Naive thymus-derived CD8-positive, alpha-beta T cell (primary cell): Measurements from ENCODE around the gene MFSD1. TPM values are rescaled to one million over a fixed set of nuclear protein-coding genes. Genes with fewer than 3 reads are reported as not detected.

Experiments used
- ATAC-seq, 2 donors: fragments of 150-1000 bp; cut with Tn5 transposase in 1 of 2; sonication (Bioruptor Pico), chemical (Tn5 transposase) in 1 of 2; 1 replicate in 1 of 2; 2 replicates in 1 of 2; pipeline ENCODE4 v1.10.0; 2021; ENCODE audit warnings: mild to moderate bottlenecking in 2 of 2, moderate library complexity in 2 of 2
- POLR2A ChIA-PET: fragments of 350-600 bp; sonication (Branson Sonifier 250); formaldehyde crosslinking; loops from one replicate; lab custom pipeline; 2021; ENCODE audit warnings: antibody characterized with exemption; lab: Charles Lee
- DNase-seq, 10 donors: peaks; one replicate each; pipeline versions ENCODE4 v3.0.0 to v3.0.0-alpha.2; 2020 to 2022
- H3K27ac Mint-ChIP-seq, 10 donors: one replicate each; pipeline ENCODE4 v1.8.0; 2020 to 2022; ENCODE audit warnings: mild to moderate bottlenecking in 10 of 10, mixed read lengths in 10 of 10, moderate library complexity in 4 of 10, inconsistent platforms in 1 of 10
- H3K27me3 Mint-ChIP-seq, 5 donors: one replicate each; pipeline ENCODE4 v1.8.0; 2021 to 2022; ENCODE audit warnings: mixed read lengths in 5 of 5
- H3K36me3 Mint-ChIP-seq, 3 donors: one replicate each; pipeline ENCODE4 v1.8.0; 2020 to 2022; ENCODE audit warnings: mixed read lengths in 3 of 3, mild to moderate bottlenecking in 2 of 3, inconsistent platforms in 1 of 3
- H3K4me1 Mint-ChIP-seq, 4 donors: one replicate each; pipeline ENCODE4 v1.8.0; 2021 to 2022; ENCODE audit warnings: mixed read lengths in 4 of 4
- H3K4me3 Mint-ChIP-seq, 10 donors: one replicate each; pipeline ENCODE4 v1.8.0; 2020 to 2022; ENCODE audit warnings: mild to moderate bottlenecking in 10 of 10, mixed read lengths in 10 of 10, moderate library complexity in 6 of 10, inconsistent platforms in 1 of 10
- H3K9me3 Mint-ChIP-seq, 9 donors: one replicate each; pipeline ENCODE4 v1.8.0; 2020 to 2022; ENCODE audit warnings: mixed read lengths in 9 of 9, mild to moderate bottlenecking in 3 of 9, inconsistent platforms in 1 of 9, moderate library complexity in 1 of 9
- polyA plus RNA-seq, 3 donors: library from polyadenylated mRNA; unstranded; fragments of 300-500 nt; fragmentation: Illumina TruSeq; gene quantifications; one replicate each; pipeline ENCODE4 v1.2.3, GENCODE V29; 2021
- total RNA-seq, 8 experiments: library from RNA in 2 of 8; stranded (reverse) in 2 of 8; gene quantifications; one replicate each; pipeline ENCODE4 v1.2.3 and lab custom pipeline; 2021 to 2026

Gene MFSD1
- total and polyA plus RNA-seq, 5 experiments from 2014 or later = 28.8 to 56.0 (median 41.0) TPM

DNA sequence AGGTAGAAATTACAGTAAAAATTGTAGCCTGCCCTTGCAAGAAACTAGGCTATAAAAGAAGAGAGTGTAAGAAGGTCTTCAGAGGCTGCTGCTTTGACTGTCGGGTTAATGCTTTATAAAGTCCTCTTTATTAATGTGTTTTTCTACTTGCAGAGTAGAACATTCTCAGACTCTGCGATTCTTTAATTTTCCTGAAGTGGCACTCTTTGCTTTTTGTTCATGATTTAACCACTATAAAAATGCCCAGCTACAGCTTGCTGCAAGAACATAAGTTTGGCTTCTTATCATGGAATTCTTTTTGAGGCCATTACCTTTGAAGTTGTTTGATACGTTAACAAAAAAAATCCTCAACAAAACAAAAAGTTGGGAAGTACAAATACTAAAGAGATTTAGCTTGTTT is 33.8 kb downstream of the MFSD1 start:
- ATAC-seq (no peak), DNase-seq (no peak)
- Mint-ChIP-seq H3K36me3 (peaks cover 7 to 12% (median 10%) of the 10 kb centered on the region in 3 donors), H3K9me3 (no peaks in the 10 kb centered on the region), H3K27ac (peak overlapping the region in 1 of 10 donors; percentile 35), H3K27me3 (no peaks in the 10 kb centered on the region), H3K4me3 (no peak overlapping the region), H3K4me1 (peaks cover 0 to 4% (median 1%) of the 10 kb centered on the region in 4 donors)
- POLR2A ChIA-PET = no interaction called here

DNA sequence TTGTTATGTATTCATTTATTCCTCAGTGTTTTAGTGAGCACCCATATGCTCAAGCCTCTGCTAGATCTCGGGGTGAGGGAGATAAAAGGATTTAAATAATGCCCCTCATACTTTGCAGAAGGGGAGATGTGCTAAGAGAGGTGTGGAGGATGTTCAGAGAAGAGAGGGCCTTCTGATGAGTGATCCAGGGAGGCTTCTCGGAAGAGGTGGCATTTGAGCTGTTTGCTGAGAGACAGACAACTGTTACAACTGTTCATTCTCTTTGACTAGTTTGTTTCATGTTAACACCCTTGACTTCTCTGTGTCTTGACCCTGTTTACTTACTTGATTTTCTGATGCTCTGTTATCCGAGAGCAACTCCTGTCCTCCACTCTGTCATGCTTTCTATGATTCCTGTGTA is 34.5 kb downstream of the MFSD1 start:
- ATAC-seq (no peak), DNase-seq (no peak)
- POLR2A ChIA-PET = no interaction called here
- peaks cover 0 to 4% (median 1%) of the 10 kb centered on the region in 4 donors for H3K4me1 Mint-ChIP-seq
- H3K27ac Mint-ChIP-seq = peak overlapping the region in 2 of 10 donors; percentile 4 to 69
- peaks cover 4 to 8% (median 6%) of the 10 kb centered on the region in 3 donors for H3K36me3 Mint-ChIP-seq
- no peaks in the 10 kb centered on the region for H3K27me3 Mint-ChIP-seq
- H3K4me3 Mint-ChIP-seq = no peak overlapping the region
- no peaks in the 10 kb centered on the region for H3K9me3 Mint-ChIP-seq

DNA sequence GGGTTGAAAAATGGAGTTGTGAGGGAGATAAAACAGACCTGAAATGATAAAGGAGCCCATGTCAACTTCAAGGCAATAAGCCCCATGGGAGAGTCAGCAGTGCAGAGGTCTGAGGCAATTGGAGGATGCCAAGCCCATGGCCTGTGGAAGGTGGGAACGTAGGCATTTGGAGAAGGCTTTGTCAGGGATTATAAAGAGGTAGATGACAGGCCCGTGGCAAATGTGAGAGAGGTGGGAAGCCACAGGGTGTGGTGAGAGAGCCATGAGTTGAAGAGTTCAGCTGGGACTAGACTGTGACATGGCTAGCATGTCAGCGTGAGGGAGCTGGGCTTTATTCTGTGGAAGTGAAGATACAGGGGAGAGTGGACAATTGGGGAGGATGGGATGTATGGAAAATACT is 35.4 kb downstream of the MFSD1 start:
- DNase-seq (no peak), ATAC-seq (no peak)
- peaks cover 0 to 4% (median 1%) of the 10 kb centered on the region in 4 donors for H3K4me1 Mint-ChIP-seq
- H3K4me3 Mint-ChIP-seq = no peak overlapping the region
- peak overlapping the region in 1 of 10 donors; percentile 36 for H3K27ac Mint-ChIP-seq
- POLR2A ChIA-PET = no interaction called here
- H3K27me3 Mint-ChIP-seq = no peaks in the 10 kb centered on the region
- H3K36me3 Mint-ChIP-seq = peaks cover 0 to 2% (median under 1%) of the 10 kb centered on the region in 3 donors
- no peaks in the 10 kb centered on the region for H3K9me3 Mint-ChIP-seq

DNA sequence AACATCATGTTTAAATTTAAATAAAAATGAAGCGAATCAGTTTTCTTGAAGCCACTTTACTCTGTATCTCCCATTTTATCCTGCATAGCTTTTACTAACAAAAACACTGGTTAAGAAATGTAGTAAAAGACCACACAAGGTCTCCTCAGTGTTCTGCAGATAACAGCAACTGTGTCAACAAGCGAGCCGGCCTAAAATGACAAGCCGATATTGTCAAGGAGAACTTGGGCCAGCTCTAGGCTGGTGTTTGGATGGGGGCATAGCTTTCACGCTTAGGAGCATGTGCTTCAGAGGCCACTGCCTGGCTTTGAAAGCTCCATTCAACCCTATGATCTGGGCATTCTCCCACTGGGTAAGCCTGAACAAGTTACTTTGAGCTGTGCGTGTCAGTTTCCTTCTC is 38.1 kb downstream of the MFSD1 start:
- POLR2A ChIA-PET = no interaction called here
- Mint-ChIP-seq H3K9me3 (no peaks in the 10 kb centered on the region), H3K27ac (no peak overlapping the region), H3K4me3 (no peak overlapping the region), H3K36me3 (no peaks in the 10 kb centered on the region), H3K27me3 (no peaks in the 10 kb centered on the region), H3K4me1 (peaks cover 0 to 4% (median 0%) of the 10 kb centered on the region in 4 donors)
- ATAC-seq (no peak), DNase-seq (no peak)

DNA sequence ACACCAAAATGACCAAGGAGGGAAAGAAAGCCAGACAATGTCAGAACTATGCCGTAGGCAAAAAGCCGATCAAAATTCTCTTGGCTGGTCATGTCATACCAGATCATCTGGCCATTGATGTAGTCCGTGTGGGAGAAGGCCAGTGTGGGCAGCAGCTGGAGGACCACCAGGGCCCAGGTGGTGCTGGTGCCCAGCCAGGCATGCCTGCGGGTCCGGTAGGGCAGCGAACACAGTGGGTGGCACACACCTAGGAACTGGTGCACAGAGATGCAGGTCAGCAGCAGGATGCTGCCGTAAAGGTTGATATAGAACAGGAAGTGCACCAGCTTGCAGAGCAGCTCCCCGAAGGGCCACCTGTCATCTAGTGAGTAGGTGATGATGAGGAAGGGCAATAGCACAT is 39.5 kb downstream of the MFSD1 start:
- ATAC-seq = no peak
- POLR2A ChIA-PET = no interaction called here
- Mint-ChIP-seq H3K4me1 (peaks cover 0 to 7% (median 3%) of the 10 kb centered on the region in 4 donors), H3K9me3 (no peaks in the 10 kb centered on the region), H3K27me3 (no peaks in the 10 kb centered on the region), H3K36me3 (no peaks in the 10 kb centered on the region), H3K4me3 (no peak overlapping the region), H3K27ac (peak overlapping the region in 1 of 10 donors; percentile 58)
- no peak for DNase-seq

DNA sequence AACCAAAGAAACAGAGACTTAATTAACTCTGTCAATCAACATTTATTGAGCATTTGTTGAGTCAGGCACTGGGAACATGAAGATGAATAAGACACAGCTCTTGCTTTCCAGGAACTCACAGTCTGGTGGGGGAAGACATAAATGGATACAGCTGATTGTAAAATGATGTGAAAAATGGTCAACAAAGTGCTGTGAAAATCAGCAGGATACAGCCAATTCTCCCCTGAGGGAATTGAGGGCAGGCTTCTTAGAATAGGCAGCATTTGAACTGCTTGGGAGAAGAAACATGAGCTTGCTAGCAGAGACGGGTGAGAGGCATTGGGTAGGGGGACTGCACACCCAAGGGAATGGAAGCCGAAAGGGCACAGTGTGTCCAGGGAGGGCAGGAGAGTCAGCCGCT is 41.1 kb downstream of the MFSD1 start:
- POLR2A ChIA-PET = no interaction called here
- H3K27ac Mint-ChIP-seq = peak overlapping the region in 1 of 10 donors; percentile 57

DNA sequence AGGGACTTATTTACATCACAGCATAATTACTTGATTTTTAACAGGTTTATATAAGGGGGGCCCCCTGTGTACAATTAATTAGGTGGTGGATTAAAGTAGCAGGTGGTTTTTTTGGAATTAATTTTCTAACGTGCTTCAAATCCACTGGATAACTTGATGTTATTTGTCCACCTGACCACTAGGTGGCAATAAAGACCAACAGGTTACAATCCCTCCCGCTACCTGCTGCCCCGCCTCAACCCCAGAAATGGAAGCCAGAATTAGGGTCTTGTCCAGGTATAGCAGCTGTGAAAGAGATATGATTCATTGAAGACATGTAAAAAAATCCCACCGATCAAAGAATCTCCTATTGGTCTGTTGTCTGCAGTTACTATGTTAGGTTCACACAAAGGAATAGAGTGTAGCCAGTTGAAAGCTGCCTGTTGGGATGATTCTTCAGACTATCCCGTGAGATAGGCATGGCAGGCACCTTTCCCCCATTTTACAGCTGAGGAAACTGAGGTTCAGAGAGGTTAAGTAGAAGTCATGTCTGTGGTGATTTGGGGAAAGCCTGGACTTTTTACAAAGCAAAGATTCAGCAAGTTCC is 44.0 kb downstream of the MFSD1 start:
- peak in 8 of 10 donors; percentile 3 to 72 (median 41) for DNase-seq
- peak; percentile 47 to 59 for ATAC-seq

More for the DNA sequence above, 41.1 kb downstream of the MFSD1 start:
- Mint-ChIP-seq H3K4me3 (no peak overlapping the region), H3K4me1 (peaks cover 0 to 15% (median 7%) of the 10 kb centered on the region in 4 donors), H3K9me3 (no peaks in the 10 kb centered on the region), H3K36me3 (no peaks in the 10 kb centered on the region), H3K27me3 (no peaks in the 10 kb centered on the region)
- ATAC-seq (no peak), DNase-seq (no peak)

DNA sequence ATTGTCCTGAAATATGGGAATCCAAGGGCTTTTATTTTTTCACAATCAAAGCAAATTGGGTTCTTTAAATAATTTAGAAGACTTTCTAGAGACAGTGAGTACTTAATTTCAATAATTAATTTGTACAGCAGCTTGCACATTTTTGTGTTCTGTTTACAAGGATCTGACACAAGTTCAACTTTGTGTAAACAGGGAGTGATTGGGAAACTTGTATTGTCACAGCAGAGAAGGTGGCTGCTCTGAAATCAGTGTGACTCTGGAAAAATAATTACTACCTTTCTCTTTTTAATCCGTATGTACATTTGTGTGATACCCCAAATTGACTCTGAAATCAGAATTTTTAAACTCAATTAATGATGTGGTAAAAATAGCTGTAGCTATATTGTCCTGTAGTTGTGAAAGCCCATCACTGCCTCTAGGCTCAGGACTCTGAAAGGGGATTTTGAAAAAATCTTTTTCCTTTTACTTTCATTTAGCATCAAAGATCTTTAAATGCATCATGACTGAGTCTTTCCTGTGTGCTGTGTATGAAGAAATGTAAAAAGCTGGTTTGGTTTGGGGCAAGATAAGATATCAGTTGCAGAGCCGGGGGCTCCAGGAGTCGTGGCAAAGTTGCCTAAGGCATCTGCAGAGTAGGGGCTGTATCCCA is 45.1 kb downstream of the MFSD1 start:
- H3K27me3 Mint-ChIP-seq = no peaks in the 10 kb centered on the region
- POLR2A ChIA-PET = no interaction called here
- no peak overlapping the region for H3K27ac Mint-ChIP-seq
- no peak for DNase-seq
- H3K4me3 Mint-ChIP-seq = no peak overlapping the region
- H3K4me1 Mint-ChIP-seq = peaks cover 0 to 16% (median 9%) of the 10 kb centered on the region in 4 donors
- no peaks in the 10 kb centered on the region for H3K9me3 Mint-ChIP-seq
- ATAC-seq = no peak
- H3K36me3 Mint-ChIP-seq = no peaks in the 10 kb centered on the region

More for the DNA sequence above, 44.0 kb downstream of the MFSD1 start:
- Mint-ChIP-seq H3K9me3 (no peaks in the 10 kb centered on the region), H3K4me1 (peaks cover 0 to 16% (median 9%) of the 10 kb centered on the region in 4 donors), H3K27ac (no peak overlapping the region), H3K36me3 (no peaks in the 10 kb centered on the region), H3K27me3 (no peaks in the 10 kb centered on the region), H3K4me3 (no peak overlapping the region)
- POLR2A ChIA-PET = no interaction called here

DNA sequence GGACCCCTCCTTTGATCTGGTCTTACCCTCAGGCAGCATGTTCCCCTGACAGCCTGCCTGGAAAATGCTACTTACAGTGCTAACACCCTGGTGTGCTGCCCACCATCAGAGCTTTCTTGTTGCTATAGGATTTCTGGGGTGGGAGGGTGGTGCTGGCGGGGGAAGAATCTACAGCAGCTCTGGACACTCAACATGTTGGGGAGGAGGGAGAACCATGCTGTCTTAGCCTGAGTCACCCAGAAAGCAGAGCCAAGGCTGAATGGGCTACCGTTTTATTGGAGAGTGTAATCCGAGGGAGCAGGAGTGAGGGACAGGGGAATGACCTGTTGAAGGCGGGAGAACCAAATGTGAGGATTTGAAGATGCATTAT is 45.6 kb downstream of the MFSD1 start:
- ATAC-seq (no peak), DNase-seq (no peak)
- Mint-ChIP-seq H3K4me3 (no peak overlapping the region), H3K36me3 (no peaks in the 10 kb centered on the region), H3K27me3 (no peaks in the 10 kb centered on the region), H3K4me1 (peaks cover 0 to 16% (median 9%) of the 10 kb centered on the region in 4 donors), H3K9me3 (no peaks in the 10 kb centered on the region), H3K27ac (peak overlapping the region in 1 of 10 donors; percentile 19)
- POLR2A ChIA-PET = no interaction called here

DNA sequence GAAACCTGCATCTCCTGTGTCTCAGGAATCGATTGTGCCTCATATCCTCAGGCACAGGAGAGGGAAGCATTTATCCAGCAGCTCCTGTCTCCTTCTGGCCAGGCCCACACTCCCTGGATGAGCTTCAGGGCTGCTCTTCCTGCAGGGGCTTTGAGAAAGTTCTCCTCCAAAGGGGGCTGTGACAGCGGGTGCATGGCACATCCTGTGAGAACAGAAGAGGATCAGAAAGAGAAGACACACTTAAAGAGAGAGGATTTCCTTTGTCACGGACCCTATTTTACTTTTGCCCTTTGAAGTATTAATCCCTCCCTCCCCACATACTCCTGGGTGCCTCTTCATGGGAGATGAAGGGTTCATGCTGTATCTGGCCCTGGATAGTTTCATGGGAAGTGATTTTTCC is 46.0 kb downstream of the MFSD1 start:
- DNase-seq (no peak), ATAC-seq (no peak)
- no peaks in the 10 kb centered on the region for H3K9me3 Mint-ChIP-seq
- H3K4me3 Mint-ChIP-seq = no peak overlapping the region
- H3K27me3 Mint-ChIP-seq = no peaks in the 10 kb centered on the region
- peaks cover 0 to 16% (median 9%) of the 10 kb centered on the region in 4 donors for H3K4me1 Mint-ChIP-seq
- no peaks in the 10 kb centered on the region for H3K36me3 Mint-ChIP-seq
- POLR2A ChIA-PET = no interaction called here
- H3K27ac Mint-ChIP-seq = peak overlapping the region in 1 of 10 donors; percentile 41

DNA sequence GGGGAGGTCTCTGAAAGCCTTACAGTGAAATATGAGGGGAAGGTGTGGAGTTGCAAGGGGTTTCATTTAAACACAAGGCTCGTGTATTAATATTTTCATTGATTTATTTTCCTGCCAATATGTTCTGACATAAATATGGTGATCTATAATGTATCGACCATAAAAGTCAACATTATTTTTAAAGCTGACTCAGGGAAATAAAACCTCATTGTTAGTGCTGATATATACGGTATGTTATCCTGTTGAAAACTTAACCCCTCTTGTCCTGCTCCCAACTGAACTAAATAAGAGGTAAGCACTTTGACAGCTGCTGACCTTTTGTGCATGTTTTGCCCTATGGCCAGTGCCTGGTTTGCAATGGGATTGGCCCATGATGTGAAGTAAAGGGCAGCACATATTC is 47.9 kb downstream of the MFSD1 start:
- DNase-seq (no peak), ATAC-seq (no peak)
- Mint-ChIP-seq H3K36me3 (no peaks in the 10 kb centered on the region), H3K4me1 (peaks cover 0 to 16% (median 9%) of the 10 kb centered on the region in 4 donors), H3K9me3 (peaks cover 0 to 3% (median 0%) of the 10 kb centered on the region in 9 donors), H3K27me3 (no peaks in the 10 kb centered on the region), H3K27ac (no peak overlapping the region), H3K4me3 (no peak overlapping the region)
- POLR2A ChIA-PET = no interaction called here

DNA sequence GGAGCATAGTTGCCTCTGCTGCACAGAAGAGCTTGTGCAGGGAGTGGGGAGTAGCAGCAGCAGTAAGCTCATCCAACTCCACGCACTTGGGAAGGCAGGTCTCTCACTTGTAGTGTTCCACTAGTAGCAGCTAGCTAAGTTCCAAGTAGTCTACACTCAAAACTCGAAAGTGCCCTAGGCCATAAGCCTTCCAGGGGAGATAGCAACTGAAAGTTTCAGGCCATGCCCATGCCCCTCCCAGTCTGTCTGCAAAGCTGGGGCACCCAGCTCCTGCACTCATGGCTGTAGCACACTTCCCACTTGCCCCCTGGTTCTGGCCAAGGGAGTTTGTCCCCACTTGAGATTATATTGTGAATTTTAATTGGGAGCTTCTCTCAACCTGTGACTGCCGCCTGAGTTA is 57.5 kb downstream of the MFSD1 start:
- Mint-ChIP-seq H3K27ac (no peak overlapping the region), H3K4me1 (peaks cover 0 to 2% (median 0%) of the 10 kb centered on the region in 4 donors), H3K4me3 (no peak overlapping the region), H3K9me3 (peaks cover 4 to 32% (median 18%) of the 10 kb centered on the region in 9 donors), H3K36me3 (peaks cover 18 to 37% (median 26%) of the 10 kb centered on the region in 3 donors), H3K27me3 (peaks cover 0 to 6% (median 1%) of the 10 kb centered on the region in 5 donors)
- ATAC-seq (no peak), DNase-seq (no peak)
- POLR2A ChIA-PET = no interaction called here

DNA sequence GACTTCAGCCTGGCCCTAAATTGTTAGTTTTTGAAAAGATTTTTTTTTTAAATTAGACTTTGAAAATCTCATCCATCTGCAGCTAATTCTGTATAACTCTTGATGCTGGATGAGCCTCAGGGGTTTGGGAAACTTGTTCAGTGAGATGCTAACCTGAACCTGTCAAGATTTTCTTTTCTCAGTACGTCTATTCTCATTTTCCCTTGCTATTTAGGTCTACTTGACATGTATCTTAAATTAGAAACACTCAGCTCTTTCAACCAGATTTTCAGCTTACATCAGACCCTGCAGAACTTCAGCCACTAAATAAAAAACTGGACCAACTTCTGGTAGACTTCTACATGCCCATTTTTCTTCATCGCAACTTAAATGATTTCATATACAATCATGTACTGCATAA is 61.4 kb downstream of the MFSD1 start:
- Mint-ChIP-seq H3K27me3 (peaks cover 0 to 3% (median 0%) of the 10 kb centered on the region in 5 donors), H3K4me3 (no peak overlapping the region), H3K27ac (no peak overlapping the region), H3K4me1 (peaks cover 0 to 8% (median 5%) of the 10 kb centered on the region in 4 donors), H3K9me3 (peaks cover 0 to 5% (median 0%) of the 10 kb centered on the region in 9 donors), H3K36me3 (peaks cover 7 to 12% (median 9%) of the 10 kb centered on the region in 3 donors)
- DNase-seq (no peak), ATAC-seq (no peak)
- POLR2A ChIA-PET = no interaction called here
